K562 (cell line): Measurements from ENCODE around the gene PSPH. TPM values are rescaled to one million over a fixed set of nuclear protein-coding genes. Genes with fewer than 3 reads are reported as not detected.

Experiments
- ARID4B ChIP-seq: sonication (generic); formaldehyde crosslinking; IDR thresholded peaks from 2 replicates; pipeline ENCODE4 v1.8.0; 2022; ENCODE audit warnings: mild to moderate bottlenecking, missing genetic modification reagents
- CBFB ChIP-seq: sonication (generic); formaldehyde crosslinking; IDR thresholded peaks from 2 replicates; pipeline ENCODE4 v1.4.0; 2020; ENCODE audit warnings: mild to moderate bottlenecking, missing genetic modification reagents
- CHCHD3 ChIP-seq: fragments of 250-450 bp; sonication (Bioruptor Pico); IDR thresholded peaks from 2 replicates; pipeline ENCODE4 v2.1.2; 2022; ENCODE audit warnings: mild to moderate bottlenecking
- ELF2 ChIP-seq: fragments of 250-450 bp; sonication (Bioruptor Pico); IDR thresholded peaks from 2 replicates; pipeline ENCODE4 v1.5.0; 2021; ENCODE audit warnings: mild to moderate bottlenecking
- EP400 ChIP-seq: fragments of 450-650 bp; IDR thresholded peaks from 2 replicates; pipeline ENCODE4 v1.6.1; 2017; ENCODE audit warnings: antibody characterized with exemption, mild to moderate bottlenecking, moderate library complexity
- FOXA1 ChIP-seq: fragments of 450-650 bp; IDR thresholded peaks from 2 replicates; pipeline ENCODE4 v1.6.1; 2016; ENCODE audit warnings: mild to moderate bottlenecking, borderline replicate concordance
- GTF2A2 ChIP-seq: IDR thresholded peaks from 2 replicates; pipeline ENCODE4 v1.6.1; 2016; ENCODE audit warnings: mild to moderate bottlenecking, missing genetic modification characterization, missing compliant biosample characterization
- MAZ ChIP-seq, 2 experiments: fragments of 450-650 bp in 1 of 2; sonication (generic) in 1 of 2; formaldehyde crosslinking; IDR thresholded peaks in 1 of 2; conservative IDR thresholded peaks in 1 of 2; 2 replicates each; pipeline versions ENCODE4 v1.4.0 to v1.5.0; 2020; ENCODE audit warnings: mild to moderate bottlenecking in 1 of 2, missing genetic modification reagents in 1 of 2
- MTF1 ChIP-seq: fragments of 250-450 bp; sonication (Bioruptor Pico); IDR thresholded peaks from 2 replicates; pipeline ENCODE4 v1.9.0; 2021; ENCODE audit warnings: moderate library complexity, mild to moderate bottlenecking, inconsistent platforms, borderline replicate concordance
- OTX1 ChIP-seq: fragments of 450-650 bp; formaldehyde crosslinking; IDR thresholded peaks from 2 replicates; pipeline ENCODE4 v1.4.0; 2022; ENCODE audit warnings: mild to moderate bottlenecking
- PHF21A ChIP-seq: fragments of 450-650 bp; IDR thresholded peaks from 2 replicates; pipeline ENCODE4 v1.6.1; 2017; ENCODE audit warnings: low read depth, borderline replicate concordance
- RBM25 ChIP-seq: fragments of 200-400 bp; formaldehyde crosslinking; IDR thresholded peaks from 2 replicates; pipeline ENCODE4 v1.6.1; 2018; ENCODE audit warnings: low read length, low read depth, moderate library complexity; ENCODE audit not compliant: severe bottlenecking
- RBM34 ChIP-seq: fragments of 200-400 bp; formaldehyde crosslinking; IDR thresholded peaks from 2 replicates; pipeline ENCODE4 v1.6.1; 2018; ENCODE audit warnings: low read length, borderline replicate concordance; ENCODE audit not compliant: insufficient read depth
- TCF3 ChIP-seq: sonication (generic); formaldehyde crosslinking; IDR thresholded peaks from 2 replicates; pipeline ENCODE4 v1.4.0; 2020; ENCODE audit warnings: mild to moderate bottlenecking, missing genetic modification reagents
- TCFL5 ChIP-seq: fragments of 250-450 bp; sonication (Bioruptor Pico); conservative IDR thresholded peaks from 2 replicates; pipeline ENCODE4 v1.6.1; 2021; ENCODE audit warnings: mild to moderate bottlenecking, moderate library complexity, matching md5 sums
- ZFPM2 ChIP-seq: fragments of 250-450 bp; sonication (Bioruptor Pico); IDR thresholded peaks from 2 replicates; pipeline ENCODE4 v1.5.1; 2022; ENCODE audit warnings: mild to moderate bottlenecking
- ZNF232 ChIP-seq: sonication (generic); formaldehyde crosslinking; IDR thresholded peaks from 2 replicates; pipeline ENCODE4 v1.8.0; 2022; ENCODE audit warnings: mild to moderate bottlenecking, missing genetic modification reagents
- ZNF408 ChIP-seq: fragments of 250-450 bp; sonication (Bioruptor Pico); IDR thresholded peaks from 2 replicates; pipeline ENCODE4 v1.4.0; 2020; ENCODE audit warnings: low read depth, mild to moderate bottlenecking, moderate library complexity
- polyA plus RNA-seq, 8 experiments: library from polyadenylated mRNA; depleted of rRNA in 4 of 8; stranded (reverse) in 5 of 8; unstranded in 3 of 8; fragments of >200 nt; fragmentation: Nextera tagmentation in 2 of 8; fragmentation: Illumina TruSeq in 1 of 8; extraction: Ambion mirVana in 2 of 8; extraction: Trizol in 1 of 8; gene quantifications; 2 replicates each; pipeline versions ENCODE4 v1.2.1 to v1.2.3, GENCODE V29; 2011 to 2014; ENCODE audit warnings: inconsistent platforms in 1 of 8, missing spikeins in 1 of 8
- total RNA-seq, 7 experiments: library from RNA; depleted of rRNA in 6 of 7; stranded (reverse); fragments of >200 nt in 6 of 7; fragmentation: Illumina TruSeq in 2 of 7; extraction: Trizol in 2 of 7; gene quantifications; 2 replicates each; pipeline versions ENCODE4 v1.2.1 to v1.2.3, GENCODE V29; 2011 to 2021; ENCODE audit warnings: low replicate concordance in 1 of 7
- TF ChIP-seq, protein P1 (sequence below): sonication (generic); formaldehyde crosslinking; IDR thresholded peaks from 2 replicates; pipeline ENCODE4 v1.8.0; 2022; ENCODE audit warnings: missing genetic modification reagents, mild to moderate bottlenecking, borderline replicate concordance
- TF ChIP-seq, protein P2 (sequence below): fragments of 450-650 bp; IDR thresholded peaks from 2 replicates; pipeline ENCODE4 v1.6.1; 2016

The PSPH gene
- total and polyA plus RNA-seq, 9 of the 15 experiments (the other 6 are each of a cell fraction or from before 2014, with no cell fraction given), result 6.3 to 46.8 (median 20.2) TPM

DNA sequence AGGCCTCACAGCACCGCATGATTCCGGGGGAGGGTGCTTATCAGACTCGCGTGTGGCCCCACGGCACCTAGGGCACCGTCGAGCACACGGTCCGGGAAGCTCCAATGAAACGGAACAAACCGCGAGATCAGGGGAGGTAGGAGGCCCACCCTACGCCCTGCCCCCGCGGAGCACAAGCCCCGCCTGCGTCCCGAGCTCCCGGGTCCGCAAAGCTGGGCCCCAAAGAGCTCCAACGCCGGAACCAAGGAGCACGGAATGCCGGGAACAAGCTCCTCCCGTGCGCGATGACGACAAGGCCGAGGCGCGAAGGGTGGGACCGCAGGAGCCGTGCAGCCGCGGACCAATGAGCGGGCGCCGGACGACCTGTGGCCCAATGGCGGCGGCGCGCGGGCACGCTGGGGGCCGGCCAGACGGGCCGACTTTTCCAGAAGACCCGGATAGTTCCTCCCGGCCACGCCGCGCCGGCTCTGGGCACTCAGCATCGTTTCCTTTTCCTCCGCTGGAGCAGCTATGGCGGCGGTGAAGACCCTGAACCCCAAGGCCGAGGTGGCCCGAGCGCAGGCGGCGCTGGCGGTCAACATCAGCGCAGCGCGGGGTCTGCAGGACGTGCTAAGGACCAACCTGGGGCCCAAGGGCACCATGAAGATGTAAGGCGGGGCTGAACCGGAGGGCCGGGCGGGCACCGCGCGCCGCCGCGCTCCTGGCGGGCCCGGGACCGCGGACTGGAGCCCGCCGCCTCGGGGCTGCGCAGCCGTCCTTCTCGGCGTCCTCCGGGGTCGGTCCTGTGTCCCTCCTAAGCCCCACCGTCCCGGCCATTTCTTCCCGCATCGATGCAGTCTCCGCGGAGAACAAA is at the start of gene PSPH, which contains the start of gene CCT6A (continued):
- TF ChIP-seq, protein P1, sequence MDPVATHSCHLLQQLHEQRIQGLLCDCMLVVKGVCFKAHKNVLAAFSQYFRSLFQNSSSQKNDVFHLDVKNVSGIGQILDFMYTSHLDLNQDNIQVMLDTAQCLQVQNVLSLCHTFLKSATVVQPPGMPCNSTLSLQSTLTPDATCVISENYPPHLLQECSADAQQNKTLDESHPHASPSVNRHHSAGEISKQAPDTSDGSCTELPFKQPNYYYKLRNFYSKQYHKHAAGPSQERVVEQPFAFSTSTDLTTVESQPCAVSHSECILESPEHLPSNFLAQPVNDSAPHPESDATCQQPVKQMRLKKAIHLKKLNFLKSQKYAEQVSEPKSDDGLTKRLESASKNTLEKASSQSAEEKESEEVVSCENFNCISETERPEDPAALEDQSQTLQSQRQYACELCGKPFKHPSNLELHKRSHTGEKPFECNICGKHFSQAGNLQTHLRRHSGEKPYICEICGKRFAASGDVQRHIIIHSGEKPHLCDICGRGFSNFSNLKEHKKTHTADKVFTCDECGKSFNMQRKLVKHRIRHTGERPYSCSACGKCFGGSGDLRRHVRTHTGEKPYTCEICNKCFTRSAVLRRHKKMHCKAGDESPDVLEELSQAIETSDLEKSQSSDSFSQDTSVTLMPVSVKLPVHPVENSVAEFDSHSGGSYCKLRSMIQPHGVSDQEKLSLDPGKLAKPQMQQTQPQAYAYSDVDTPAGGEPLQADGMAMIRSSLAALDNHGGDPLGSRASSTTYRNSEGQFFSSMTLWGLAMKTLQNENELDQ, result no peak
- TF ChIP-seq MAZ (CRISPR knock-in tag; conservative IDR thresholded peaks at IDR 0.05 in 1 of 2, IDR thresholded peaks at IDR 0.05 in 1 of 2), result peak; percentile 74 to 90
- TF ChIP-seq EP400, result peak; percentile 91
- TF ChIP-seq MTF1 (CRISPR knock-in tag), result no peak
- TF ChIP-seq FOXA1, result no peak
- no peak for TF ChIP-seq ZFPM2 (CRISPR knock-in tag)
- TF ChIP-seq ARID4B (CRISPR knock-in tag), result peak; percentile 40; the same call in 1 of the 2 replicates
- TF ChIP-seq, protein P2, sequence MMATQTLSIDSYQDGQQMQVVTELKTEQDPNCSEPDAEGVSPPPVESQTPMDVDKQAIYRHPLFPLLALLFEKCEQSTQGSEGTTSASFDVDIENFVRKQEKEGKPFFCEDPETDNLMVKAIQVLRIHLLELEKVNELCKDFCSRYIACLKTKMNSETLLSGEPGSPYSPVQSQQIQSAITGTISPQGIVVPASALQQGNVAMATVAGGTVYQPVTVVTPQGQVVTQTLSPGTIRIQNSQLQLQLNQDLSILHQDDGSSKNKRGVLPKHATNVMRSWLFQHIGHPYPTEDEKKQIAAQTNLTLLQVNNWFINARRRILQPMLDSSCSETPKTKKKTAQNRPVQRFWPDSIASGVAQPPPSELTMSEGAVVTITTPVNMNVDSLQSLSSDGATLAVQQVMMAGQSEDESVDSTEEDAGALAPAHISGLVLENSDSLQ, result peak; percentile 32; the same call in 1 of the 2 replicates
- TF ChIP-seq ELF2, result no peak
- TF ChIP-seq TCFL5 (CRISPR knock-in tag), result no peak
- TF ChIP-seq ZNF232 (CRISPR knock-in tag), result no peak; the same call in 1 of the 2 replicates
- 0 out of 2 replicates have a peak, but pooled peaks have one; percentile 47 for TF ChIP-seq CBFB (CRISPR knock-in tag)
- TF ChIP-seq GTF2A2 (tag), result no peak
- TF ChIP-seq TCF3, result peak; percentile 42
- TF ChIP-seq RBM25, result peak; percentile 100
- no peak for TF ChIP-seq RBM34
- TF ChIP-seq PHF21A, result no peak
- TF ChIP-seq OTX1 (CRISPR knock-in tag), result no peak
- TF ChIP-seq ZNF408 (CRISPR knock-in tag), result no peak
- TF ChIP-seq CHCHD3 (CRISPR knock-in tag), result no peak
